GM20000 (cell line): ENCODE results near the gene PRICKLE4.
"Not testable (repeated sequence)": the region's sequence is repeated elsewhere in the genome, so short reads cannot be mapped to it uniquely, and the experiment has no call there.

Source experiments
- DNase-seq: peaks from one replicate; pipeline ENCODE4 v3.0.0; 2012; ENCODE audit warnings: low spot score
- TF ChIP-seq, protein P1 (sequence below): IDR thresholded peaks from 2 replicates; pipeline ENCODE4 v1.5.1; 2012; ENCODE audit warnings: mild to moderate bottlenecking, control low read depth; ENCODE audit errors: extremely low read depth, missing control alignments

Gene PRICKLE4

DNA sequence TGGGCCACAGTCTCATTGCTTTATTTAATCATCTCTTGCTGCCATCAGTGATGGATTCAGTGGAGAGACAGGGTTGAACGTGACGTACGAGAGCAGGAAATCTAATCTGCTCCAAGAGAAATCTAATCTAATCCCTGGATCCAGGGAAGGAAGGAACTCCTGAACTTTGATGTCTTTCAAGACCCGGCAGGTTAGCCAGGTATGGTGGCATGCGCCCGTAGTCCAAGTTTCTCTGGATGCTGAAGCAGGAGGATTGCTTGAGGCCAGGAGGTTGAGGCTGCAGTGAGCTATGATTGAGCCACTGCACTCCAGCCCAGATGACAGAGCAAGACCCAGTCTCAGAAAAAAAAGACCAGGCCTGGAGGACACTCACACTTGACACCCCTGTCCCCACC is 21.9 kb upstream of the PRICKLE4 start:
- no peak for DNase-seq
- TF ChIP-seq, protein P1, sequence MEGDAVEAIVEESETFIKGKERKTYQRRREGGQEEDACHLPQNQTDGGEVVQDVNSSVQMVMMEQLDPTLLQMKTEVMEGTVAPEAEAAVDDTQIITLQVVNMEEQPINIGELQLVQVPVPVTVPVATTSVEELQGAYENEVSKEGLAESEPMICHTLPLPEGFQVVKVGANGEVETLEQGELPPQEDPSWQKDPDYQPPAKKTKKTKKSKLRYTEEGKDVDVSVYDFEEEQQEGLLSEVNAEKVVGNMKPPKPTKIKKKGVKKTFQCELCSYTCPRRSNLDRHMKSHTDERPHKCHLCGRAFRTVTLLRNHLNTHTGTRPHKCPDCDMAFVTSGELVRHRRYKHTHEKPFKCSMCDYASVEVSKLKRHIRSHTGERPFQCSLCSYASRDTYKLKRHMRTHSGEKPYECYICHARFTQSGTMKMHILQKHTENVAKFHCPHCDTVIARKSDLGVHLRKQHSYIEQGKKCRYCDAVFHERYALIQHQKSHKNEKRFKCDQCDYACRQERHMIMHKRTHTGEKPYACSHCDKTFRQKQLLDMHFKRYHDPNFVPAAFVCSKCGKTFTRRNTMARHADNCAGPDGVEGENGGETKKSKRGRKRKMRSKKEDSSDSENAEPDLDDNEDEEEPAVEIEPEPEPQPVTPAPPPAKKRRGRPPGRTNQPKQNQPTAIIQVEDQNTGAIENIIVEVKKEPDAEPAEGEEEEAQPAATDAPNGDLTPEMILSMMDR, result no peak

DNA sequence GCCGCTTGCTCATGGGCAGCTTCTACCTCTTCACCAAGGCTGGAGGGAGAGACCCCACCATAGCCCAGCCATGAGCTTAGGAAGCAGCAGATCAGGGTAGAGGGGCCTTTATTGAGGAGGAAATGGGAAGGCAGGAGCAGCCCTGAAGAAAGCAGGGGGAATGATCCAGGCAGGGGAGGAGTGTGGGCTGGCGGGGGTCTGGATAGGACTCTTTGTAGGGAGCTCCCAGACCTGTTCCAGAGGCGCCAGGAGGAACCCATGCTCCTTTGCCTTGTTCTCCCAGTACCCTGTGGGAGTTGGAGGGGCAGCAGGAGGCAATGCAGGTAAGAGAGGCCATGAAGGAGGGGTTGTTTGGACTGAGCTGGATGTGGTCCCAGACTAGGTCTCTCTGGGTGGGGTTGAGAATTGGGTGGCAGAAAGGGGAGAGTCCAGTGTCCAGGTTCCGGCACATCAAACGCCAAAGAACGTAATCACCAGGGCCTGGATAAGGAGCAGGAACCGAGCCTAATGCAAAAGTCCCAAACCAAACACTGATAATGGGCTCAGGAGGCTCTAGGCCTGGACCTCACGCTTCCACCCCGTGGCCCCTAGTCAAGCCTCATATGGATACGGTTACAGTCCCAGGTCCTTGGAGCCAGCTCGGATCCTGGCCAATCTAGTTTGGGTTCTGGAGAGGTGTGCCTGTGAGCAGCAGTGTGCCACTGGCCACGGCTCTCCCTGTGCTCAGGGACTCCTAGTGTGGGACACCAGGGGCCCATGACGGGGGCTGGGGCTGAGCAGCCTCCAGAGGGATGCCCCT is 21.3 kb upstream of the PRICKLE4 start:
- no peak for DNase-seq
- TF ChIP-seq, protein P1, result no peak

DNA sequence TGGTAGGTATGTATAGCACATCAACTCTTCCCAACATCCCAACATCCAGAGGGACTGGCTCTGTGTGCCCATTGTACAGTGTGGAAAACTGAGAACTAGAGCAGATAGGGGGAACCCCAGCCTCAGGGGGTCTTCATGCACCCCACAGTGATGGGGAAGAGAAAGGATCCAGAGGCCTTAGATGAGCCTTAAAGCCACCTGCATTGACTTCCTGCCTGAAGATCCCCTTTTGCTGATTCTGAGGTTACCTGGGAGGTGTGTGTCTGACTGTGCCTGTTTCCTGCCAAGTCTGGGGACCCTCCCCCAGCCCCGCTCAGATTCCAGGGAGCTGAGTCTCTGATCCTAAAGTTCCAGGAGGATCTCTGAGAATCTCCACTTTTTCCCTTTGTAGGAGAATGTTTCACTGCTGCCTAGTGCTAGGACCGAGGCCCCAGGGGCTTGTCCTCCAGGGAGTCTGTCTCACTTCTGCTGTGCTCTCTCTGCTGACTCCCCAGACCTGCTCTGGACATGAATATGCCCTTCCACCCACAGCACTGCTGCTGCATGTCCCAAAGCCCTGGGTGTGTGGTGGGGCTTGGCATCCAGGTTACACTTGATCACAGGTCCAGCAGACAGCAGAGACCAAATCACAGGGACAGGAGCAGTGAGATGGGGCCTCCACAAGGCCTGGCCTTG is 20.5 kb upstream of the PRICKLE4 start:
- DNase-seq, result no peak
- TF ChIP-seq, protein P1, result no peak

DNA sequence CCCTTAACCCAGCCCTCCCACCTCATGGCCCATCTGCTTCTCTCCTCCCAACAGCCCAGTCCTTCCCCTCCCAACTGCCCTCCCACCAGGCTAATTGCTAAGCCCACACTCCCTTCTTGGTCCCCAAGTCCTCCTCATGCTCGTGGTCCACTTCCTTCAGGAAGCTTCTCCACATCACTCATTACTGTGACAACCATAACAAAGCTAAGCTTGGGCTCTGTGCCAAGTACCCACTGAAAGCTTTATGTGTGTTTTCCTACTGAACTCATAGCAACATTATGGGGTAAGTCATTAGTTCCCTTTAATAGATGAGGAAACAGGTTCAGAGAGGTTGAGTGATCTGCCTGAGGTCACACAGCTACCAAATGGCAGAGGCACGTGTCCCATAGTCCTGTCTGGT is 17.1 kb upstream of the PRICKLE4 start:
- TF ChIP-seq, protein P1, result no peak
- DNase-seq, result no peak

DNA sequence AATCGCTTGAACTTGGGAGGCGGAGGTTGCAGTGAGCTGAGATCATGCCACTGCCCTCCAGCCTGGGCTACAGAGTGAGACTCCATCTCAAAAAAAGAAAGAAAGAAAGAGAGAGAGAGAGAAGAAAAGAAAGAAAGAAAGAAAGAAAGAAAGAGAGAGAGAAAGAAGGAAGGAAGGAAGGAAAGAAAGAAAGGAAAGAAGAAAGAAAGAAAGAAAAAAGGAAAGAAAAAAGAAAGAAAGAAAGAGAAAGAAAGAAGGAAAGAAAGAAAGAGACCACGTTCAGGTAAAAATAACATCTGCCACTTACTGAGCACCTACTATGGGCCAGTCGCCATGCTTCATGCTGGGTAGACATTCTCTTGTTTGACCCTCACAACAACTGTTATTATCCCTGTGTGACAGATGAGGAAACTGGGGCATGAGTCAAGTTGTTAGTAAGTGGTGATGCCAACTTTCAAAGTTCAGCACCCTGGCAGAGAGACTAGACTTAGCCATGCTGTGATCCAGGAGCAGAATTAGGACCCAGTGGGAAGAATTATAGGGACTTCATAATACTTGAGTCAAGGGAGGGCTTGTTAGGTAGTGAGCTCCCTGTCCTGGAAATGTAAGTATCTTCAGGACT is 14.4 kb upstream of the PRICKLE4 start:
- not testable (repeated sequence) for DNase-seq

DNA sequence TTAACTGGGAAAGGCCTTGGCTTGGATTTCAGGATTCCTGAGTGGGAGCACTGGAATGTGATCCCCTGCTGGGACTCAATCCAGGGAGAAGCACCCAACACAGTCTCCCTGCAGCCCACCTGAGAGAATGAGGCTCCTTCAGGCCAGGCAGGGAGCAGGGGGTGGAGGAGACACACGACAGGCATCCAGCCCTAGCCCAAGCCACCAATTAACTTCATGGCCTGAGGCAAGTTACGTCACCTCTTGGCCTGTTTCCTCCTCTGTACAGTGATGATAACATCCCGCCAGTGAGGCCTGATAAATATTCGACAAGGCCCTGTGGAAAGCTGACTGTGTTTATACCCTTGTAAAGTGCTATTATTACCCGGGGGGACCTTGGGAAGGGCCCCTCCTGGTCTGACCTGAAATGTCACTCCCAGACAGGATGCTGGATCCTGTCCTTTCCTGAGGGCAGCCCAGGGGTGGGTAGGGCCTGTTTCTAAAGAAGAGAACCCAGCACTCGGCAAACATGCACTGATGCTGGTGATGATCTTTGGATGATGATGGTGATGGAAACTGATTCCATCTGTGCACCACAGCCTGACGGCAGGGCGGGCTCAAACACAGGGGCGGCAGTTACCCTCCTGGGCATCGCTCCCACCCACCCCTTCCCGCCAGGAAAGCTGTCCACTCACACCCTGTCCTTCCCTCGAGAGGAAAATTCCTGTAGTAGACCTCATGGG is 13.3 kb upstream of the PRICKLE4 start:
- DNase-seq, result no peak
- TF ChIP-seq, protein P1, result no peak

DNA sequence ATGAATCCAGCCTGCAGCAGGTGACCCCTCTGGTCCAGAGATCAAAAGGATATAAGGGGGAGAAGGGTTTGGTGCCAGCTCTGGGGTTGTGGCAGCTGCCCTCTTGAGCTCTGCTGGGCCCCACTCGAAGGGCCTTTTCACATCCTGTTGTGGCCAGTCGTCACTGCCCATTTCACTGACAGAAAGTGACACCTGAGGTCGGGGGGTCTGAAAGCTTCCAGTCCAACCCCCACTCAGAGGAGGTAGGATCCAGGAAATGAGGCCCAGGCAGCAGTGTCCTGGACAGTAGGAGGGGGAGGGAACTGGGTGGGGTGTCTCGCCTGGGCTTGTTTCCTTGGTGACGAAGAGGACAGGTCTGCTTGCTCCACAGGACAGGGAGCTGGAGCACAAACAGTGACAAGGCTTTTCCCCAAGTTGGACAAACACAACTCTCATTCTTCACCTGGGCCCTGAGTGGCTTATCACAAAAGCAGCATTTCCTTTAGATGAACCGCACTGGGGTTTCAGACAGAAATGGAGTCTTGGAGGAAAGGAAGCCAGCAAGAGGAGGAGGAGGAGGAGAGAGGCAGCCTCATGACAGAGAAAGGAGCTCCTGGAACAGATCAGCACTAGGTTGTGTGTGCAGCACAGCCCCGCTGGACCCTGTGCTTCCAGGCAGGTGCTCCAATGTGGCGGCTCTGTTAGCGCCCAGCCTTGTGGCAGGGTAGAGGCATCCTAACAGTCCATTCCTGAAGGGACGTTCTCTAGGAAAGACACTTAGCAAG is 11.9 kb upstream of the PRICKLE4 start:
- no peak for DNase-seq
- TF ChIP-seq, protein P1, result no peak
